ENCODE measurements around the gene FAM43A. TPM values are rescaled to one million over a fixed set of nuclear protein-coding genes. Genes with fewer than 3 reads are reported as not detected.

Gene FAM43A
- total RNA-seq, 2 experiments from 2014 or later = 7.5 to 21.6 TPM

DNA sequence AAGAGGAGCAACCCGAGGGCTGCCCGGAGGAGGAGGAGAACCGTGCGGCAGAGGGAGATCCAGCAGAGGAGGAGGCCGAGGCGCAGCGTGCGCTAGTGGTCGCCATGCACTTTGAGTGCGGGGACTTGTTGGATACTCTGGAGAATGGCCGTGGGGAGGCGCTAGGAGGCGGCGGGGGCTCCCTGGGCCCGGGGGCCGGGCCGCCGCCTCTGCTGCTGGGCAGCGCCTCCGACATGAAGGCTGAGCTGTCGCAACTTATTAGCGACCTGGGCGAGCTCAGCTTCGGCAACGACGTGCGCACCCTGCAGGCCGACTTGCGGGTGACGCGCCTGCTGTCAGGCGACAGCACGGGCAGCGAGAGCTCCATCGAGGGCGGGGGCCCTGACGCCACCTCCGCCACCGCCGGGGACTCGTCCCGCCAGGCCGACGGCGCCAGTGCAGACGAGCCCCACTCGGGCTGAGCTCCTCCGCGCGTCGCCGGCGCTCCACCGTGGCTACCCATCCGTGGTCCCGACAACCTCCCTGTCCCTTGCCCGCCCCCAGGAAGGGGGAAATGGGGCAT, 2.0 kb downstream of the FAM43A start:
- TF ChIP-seq, protein P1, sequence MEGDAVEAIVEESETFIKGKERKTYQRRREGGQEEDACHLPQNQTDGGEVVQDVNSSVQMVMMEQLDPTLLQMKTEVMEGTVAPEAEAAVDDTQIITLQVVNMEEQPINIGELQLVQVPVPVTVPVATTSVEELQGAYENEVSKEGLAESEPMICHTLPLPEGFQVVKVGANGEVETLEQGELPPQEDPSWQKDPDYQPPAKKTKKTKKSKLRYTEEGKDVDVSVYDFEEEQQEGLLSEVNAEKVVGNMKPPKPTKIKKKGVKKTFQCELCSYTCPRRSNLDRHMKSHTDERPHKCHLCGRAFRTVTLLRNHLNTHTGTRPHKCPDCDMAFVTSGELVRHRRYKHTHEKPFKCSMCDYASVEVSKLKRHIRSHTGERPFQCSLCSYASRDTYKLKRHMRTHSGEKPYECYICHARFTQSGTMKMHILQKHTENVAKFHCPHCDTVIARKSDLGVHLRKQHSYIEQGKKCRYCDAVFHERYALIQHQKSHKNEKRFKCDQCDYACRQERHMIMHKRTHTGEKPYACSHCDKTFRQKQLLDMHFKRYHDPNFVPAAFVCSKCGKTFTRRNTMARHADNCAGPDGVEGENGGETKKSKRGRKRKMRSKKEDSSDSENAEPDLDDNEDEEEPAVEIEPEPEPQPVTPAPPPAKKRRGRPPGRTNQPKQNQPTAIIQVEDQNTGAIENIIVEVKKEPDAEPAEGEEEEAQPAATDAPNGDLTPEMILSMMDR (conservative IDR thresholded peaks at IDR 0.05; ENCODE audit: low read length) = peak; percentile 69
- TF ChIP-seq EZH2phosphoT487 (IDR thresholded peaks at IDR 0.05; ENCODE audit: borderline replicate concordance, low read depth, low read length) = no peak
- Histone ChIP-seq H3K79me2 (ENCODE audit: insufficient read depth, low read depth, low read length) (peaks cover 7% of the 10 kb centered on the region; the same call in 1 of the 2 replicates), H3K36me3 (ENCODE audit: insufficient read depth, low read length) (no peaks in the 10 kb centered on the region; the same call in 1 of the 2 replicates), H3K4me3 (ENCODE audit: low read depth, low read length, poor library complexity, severe bottlenecking) (peak overlapping the region; percentile 77), H3K4me2 (ENCODE audit: low read length) (peak overlapping the region; percentile 77), H2AFZ (ENCODE audit: low read length) (peak overlapping the region; percentile 26; the same call in 1 of the 2 replicates), H4K20me1 (ENCODE audit: insufficient read depth, low read length) (no peaks in the 10 kb centered on the region), H3K27ac (ENCODE audit: low read depth, low read length, poor library complexity, severe bottlenecking) (peak overlapping the region; percentile 94), H3K9me2 (ENCODE audit: insufficient read depth, low read length) (no peaks in the 10 kb centered on the region), H3K9me3 (ENCODE audit: low read length) (no peaks in the 10 kb centered on the region), H3K4me1 (ENCODE audit: insufficient read depth, low read length, poor library complexity, severe bottlenecking) (peaks cover 73% of the 10 kb centered on the region)
- intact Hi-C loops (cut with micrococcal nuclease; ENCODE audit: unreplicated experiment) = loop anchor here (2.0 to 10.0 kb wide), 5 partner anchors 187 to 1220 kb away; partner anchors contain the start of genes ACAP2 and TNK2
- ChIA-PET POLR2A (interaction anchor here (0.5 to 1.9 kb wide), 9 partner anchors 17 to 651 kb away, joined by 3 to 7 read pairs (median 4); no protein-coding TSS in a partner anchor), CTCF (ENCODE audit: unreplicated experiment) (interaction anchor here (0.7 to 1.6 kb wide), 8 partner anchors 9 to 583 kb away, joined by 3 to 5 read pairs (median 3); partner anchors contain the start of genes LSG1 and XXYLT1)
- DNase-seq (ENCODE audit: low spot score) = peak; percentile 87
- BruUV-seq (replicated peaks) = no TSS peak

DNA sequence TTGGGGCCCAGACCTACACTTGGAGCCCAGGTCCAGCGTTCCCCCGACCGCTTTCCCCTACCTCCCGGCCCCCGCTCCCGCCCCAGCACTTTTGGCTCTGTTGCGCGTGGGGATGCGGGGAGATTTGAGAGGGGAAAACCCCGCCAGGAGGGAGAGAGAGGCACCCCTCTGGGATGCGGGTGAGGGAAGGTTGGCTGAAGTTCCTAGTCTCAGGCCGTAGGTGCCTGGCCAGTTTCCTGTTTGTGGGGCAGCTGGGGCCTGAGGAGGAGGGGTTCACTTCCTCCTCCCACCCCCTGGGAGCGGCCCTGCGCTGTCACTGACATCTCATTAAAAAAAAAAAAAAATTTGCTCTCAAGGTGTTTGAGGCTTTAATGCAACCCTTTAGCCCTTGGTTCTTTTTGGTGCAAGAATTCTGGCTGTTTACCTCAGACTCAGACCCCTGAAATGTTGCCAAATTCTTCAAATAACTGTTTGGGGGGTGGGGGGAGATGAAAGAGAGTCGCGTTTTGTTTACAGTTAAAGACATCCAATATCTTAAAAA, 2.6 kb downstream of the FAM43A start:
- ChIA-PET POLR2A (interaction anchor here (1.0 to 1.9 kb wide), 6 partner anchors 30 to 574 kb away, joined by 3 to 7 read pairs (median 4); no protein-coding TSS in a partner anchor), CTCF (ENCODE audit: unreplicated experiment) (interaction anchor here (0.6 to 1.5 kb wide), 6 partner anchors 9 to 574 kb away, joined by 3 to 5 read pairs (median 3); partner anchors contain the start of gene LSG1)
- Histone ChIP-seq H3K9me2 (ENCODE audit: insufficient read depth, low read length) (no peaks in the 10 kb centered on the region), H3K79me2 (ENCODE audit: insufficient read depth, low read depth, low read length) (peaks cover 7% of the 10 kb centered on the region; the same call in 1 of the 2 replicates), H3K4me2 (ENCODE audit: low read length) (peak overlapping the region; percentile 77), H3K27ac (ENCODE audit: low read depth, low read length, poor library complexity, severe bottlenecking) (peak overlapping the region; percentile 94), H2AFZ (ENCODE audit: low read length) (peak overlapping the region; percentile 6; the same call in 1 of the 2 replicates), H3K4me1 (ENCODE audit: insufficient read depth, low read length, poor library complexity, severe bottlenecking) (peaks cover 73% of the 10 kb centered on the region), H3K4me3 (ENCODE audit: low read depth, low read length, poor library complexity, severe bottlenecking) (peak overlapping the region; percentile 77), H3K36me3 (ENCODE audit: insufficient read depth, low read length) (no peaks in the 10 kb centered on the region; the same call in 1 of the 2 replicates), H4K20me1 (ENCODE audit: insufficient read depth, low read length) (no peaks in the 10 kb centered on the region), H3K9me3 (ENCODE audit: low read length) (no peaks in the 10 kb centered on the region)
- intact Hi-C loops (cut with micrococcal nuclease; ENCODE audit: unreplicated experiment) = loop anchor here (5.0 to 10.0 kb wide), 4 partner anchors 187 to 1219 kb away; partner anchors contain the start of gene TNK2
- TF ChIP-seq EZH2phosphoT487 (IDR thresholded peaks at IDR 0.05; ENCODE audit: borderline replicate concordance, low read depth, low read length) = no peak
- TF ChIP-seq, protein P1 (conservative IDR thresholded peaks at IDR 0.05; ENCODE audit: low read length) = no peak
- peak; percentile 89 for DNase-seq (ENCODE audit: low spot score)
- TSS peak; percentile 46 for BruUV-seq (replicated peaks)

Measured in OCI-LY7 (cell line).